ENCODE measurements around the gene DR1. TPM values are rescaled to one million over a fixed set of nuclear protein-coding genes. Genes with fewer than 3 reads are reported as not detected.

DR1 gene
- total and polyA plus RNA-seq, 10 of the 15 experiments (the other 5 are each of a cell fraction or from before 2014, with no cell fraction given), result 7.4 to 56.1 (median 35.4) TPM

GRCh38 chr1:93301131-93301530 is 44.6 kb upstream of the DR1 start:
- ChIA-PET SMC1A (ENCODE audit: uncharacterized antibody, unreplicated experiment) (interaction anchor here (1.1 to 1.8 kb wide), 3 partner anchors 44 to 221 kb away, joined by 3 to 8 read pairs (median 4); partner anchors contain the start of gene DR1), CTCF (interaction anchor here (0.7 to 1.7 kb wide), 6 partner anchors 10 to 548 kb away, joined by 3 to 8 read pairs (median 3); no protein-coding TSS in a partner anchor)

GRCh38 chr1:93302078-93302477 is 43.6 kb upstream of the DR1 start:
- Histone ChIP-seq H3K79me2 (ENCODE audit: control insufficient read depth, insufficient read depth, low read length) (no peaks in the 10 kb centered on the region), H3K4me2 (ENCODE audit: control insufficient read depth, insufficient read depth) (no peak overlapping the region), H3K9ac (ENCODE audit: control insufficient read depth, insufficient read depth, low read length) (no peak overlapping the region), H3K27me3 (replicated peaks in 1 of 2; ENCODE audit: control insufficient read depth in 2 of 2, insufficient read depth in 2 of 2, low read length in 1 of 2) (no peaks in the 10 kb centered on the region), H4K20me1 (ENCODE audit: control insufficient read depth, insufficient read depth) (no peaks in the 10 kb centered on the region), H2AFZ (ENCODE audit: control insufficient read depth, low read depth, low read length) (no peak overlapping the region), H3K36me3 (ENCODE audit: control insufficient read depth in 2 of 2, insufficient read depth in 2 of 2, low read length in 1 of 2) (no peaks in the 10 kb centered on the region), H3K27ac (ENCODE audit: control insufficient read depth, insufficient read depth) (no peak overlapping the region), H3K4me3 (no peak overlapping the region), H3K9me3 (replicated peaks; ENCODE audit: control insufficient read depth, insufficient read depth, low read length) (no peaks in the 10 kb centered on the region), H3K4me1 (ENCODE audit: control insufficient read depth, insufficient read depth, low read length) (no peaks in the 10 kb centered on the region)
- FAIRE-seq, result no peak
- in situ Hi-C loops (cut with MboI) (loop anchor here (10.0 kb wide), 2 partner anchors 323 to 543 kb away; no protein-coding TSS in a partner anchor), intact Hi-C loops (cut with micrococcal nuclease; ENCODE audit: unreplicated experiment) (no loop called here)
- ChIA-PET SMC1A (ENCODE audit: uncharacterized antibody, unreplicated experiment) (interaction anchor here (1.1 to 3.6 kb wide), 4 partner anchors 44 to 328 kb away, joined by 3 to 34 read pairs (median 6); partner anchors contain the start of gene DR1), CTCF (interaction anchor here (0.8 to 3.4 kb wide), 8 partner anchors 11 to 549 kb away, joined by 3 to 48 read pairs (median 3); partner anchors contain the start of gene MTF2), RAD21 (ENCODE audit: unreplicated experiment) (no interaction called here), POLR2A (no interaction called here)
- no peak for ATAC-seq
- BruUV-seq (replicated peaks), result no TSS peak
- DNase-seq (ENCODE audit: low read depth, low spot score), result no peak
- 89% methylated on average over 5 of the region's 5 CpGs for WGBS (ENCODE audit: insufficient coverage, insufficient replicate concordance, low lambda C conversion rate, missing lambda C conversion rate)
- TF ChIP-seq KAT2A (conservative IDR thresholded peaks at IDR 0.05; ENCODE audit: control insufficient read depth, low read depth, low read length) (no peak), ZBTB11 (CRISPR knock-in tag; IDR thresholded peaks at IDR 0.05) (no peak), POLR2AphosphoS2 (IDR thresholded peaks at IDR 0.05; ENCODE audit: low read depth, low read length) (no peak), BMI1 (IDR thresholded peaks at IDR 0.05; ENCODE audit: borderline replicate concordance) (no peak), ATF7 (IDR thresholded peaks at IDR 0.05; ENCODE audit: low read depth) (no peak)

More at GRCh38 chr1:93301131-93301530, 44.6 kb upstream of the DR1 start:
- TF ChIP-seq HDAC2 (IDR thresholded peaks at IDR 0.05), result no peak
- TF ChIP-seq NFYB (IDR thresholded peaks at IDR 0.05; ENCODE audit: insufficient read depth, low read depth, low read length), result no peak
- TF ChIP-seq PBX3 (IDR thresholded peaks at IDR 0.05; ENCODE audit: insufficient replicate concordance, low read depth, low read length), result no peak
- no peak for TF ChIP-seq YY1 (IDR thresholded peaks at IDR 0.05; ENCODE audit: low read depth, low read length)
- TF ChIP-seq SUZ12 (IDR thresholded peaks at IDR 0.05; ENCODE audit: unreplicated experiment), result no peak
- no peak for TF ChIP-seq SMAD1 (IDR thresholded peaks at IDR 0.05; ENCODE audit: low read depth, partially characterized antibody)
- H2AFZ ChIP-seq (ENCODE audit: control insufficient read depth, low read depth, low read length), result no peak overlapping the region
- BruUV-seq (replicated peaks), result no TSS peak
- 100% methylated on average over 1 of the region's 1 CpG for WGBS (ENCODE audit: insufficient coverage, insufficient replicate concordance, low lambda C conversion rate, missing lambda C conversion rate)
- H3K4me3 ChIP-seq, result no peak overlapping the region
- H3K9me3 ChIP-seq (replicated peaks; ENCODE audit: control insufficient read depth, insufficient read depth, low read length), result no peaks in the 10 kb centered on the region
- no peak overlapping the region for H3K4me2 ChIP-seq (ENCODE audit: control insufficient read depth, insufficient read depth)
- FAIRE-seq (no peak), ATAC-seq (no peak), DNase-seq (ENCODE audit: low read depth, low spot score) (no peak)
- no peaks in the 10 kb centered on the region for H3K27me3 ChIP-seq (replicated peaks in 1 of 2; ENCODE audit: control insufficient read depth in 2 of 2, insufficient read depth in 2 of 2, low read length in 1 of 2)
- no peaks in the 10 kb centered on the region for H4K20me1 ChIP-seq (ENCODE audit: control insufficient read depth, insufficient read depth)
- H3K9ac ChIP-seq (ENCODE audit: control insufficient read depth, insufficient read depth, low read length), result no peak overlapping the region
- no peak overlapping the region for H3K27ac ChIP-seq (ENCODE audit: control insufficient read depth, insufficient read depth)
- ChIA-PET RAD21 (ENCODE audit: unreplicated experiment) (interaction anchor here (1.1 kb wide), 1 partner anchor 328 kb away, joined by 3 read pairs; no protein-coding TSS in a partner anchor), POLR2A (no interaction called here)
- no peaks in the 10 kb centered on the region for H3K36me3 ChIP-seq (ENCODE audit: control insufficient read depth in 2 of 2, insufficient read depth in 2 of 2, low read length in 1 of 2)
- in situ Hi-C loops (cut with MboI) (loop anchor here (10.0 kb wide), 2 partner anchors 324 to 544 kb away; no protein-coding TSS in a partner anchor), intact Hi-C loops (cut with micrococcal nuclease; ENCODE audit: unreplicated experiment) (no loop called here)
- no peaks in the 10 kb centered on the region for H3K79me2 ChIP-seq (ENCODE audit: control insufficient read depth, insufficient read depth, low read length)
- no peaks in the 10 kb centered on the region for H3K4me1 ChIP-seq (ENCODE audit: control insufficient read depth, insufficient read depth, low read length)

Measured in GM12878 (cell line).